Activated naive CD8-positive, alpha-beta T cell treated with anti-CD3 and anti-CD28 coated beads for 36 hours (primary cell): ENCODE results near the gene CCDC24. TPM values are rescaled to one million over a fixed set of nuclear protein-coding genes. Genes with fewer than 3 reads are reported as not detected.
A peak's percentile ranks its signal among the peaks of the same experiment; 100 is the strongest.

Experiments
- DNase-seq: peaks from one replicate; pipeline ENCODE4 v3.0.0; 2021
- H3K27ac Mint-ChIP-seq: one replicate; pipeline ENCODE4 v1.8.0; 2022; ENCODE audit warnings: mild to moderate bottlenecking, moderate library complexity, mixed read lengths
- H3K27me3 Mint-ChIP-seq: one replicate; pipeline ENCODE4 v1.8.0; 2022; ENCODE audit warnings: mild to moderate bottlenecking, mixed read lengths
- H3K36me3 Mint-ChIP-seq: one replicate; pipeline ENCODE4 v1.8.0; 2021; ENCODE audit warnings: mild to moderate bottlenecking, mixed read lengths
- H3K4me1 Mint-ChIP-seq: one replicate; pipeline ENCODE4 v1.8.0; 2021; ENCODE audit warnings: mixed read lengths
- H3K4me3 Mint-ChIP-seq: one replicate; pipeline ENCODE4 v1.8.0; 2022; ENCODE audit warnings: mild to moderate bottlenecking, moderate library complexity, mixed read lengths
- H3K9me3 Mint-ChIP-seq: one replicate; pipeline ENCODE4 v1.8.0; 2022; ENCODE audit warnings: mixed read lengths
- total RNA-seq, 2 experiments: library from RNA; stranded (reverse); gene quantifications; one replicate each; pipeline ENCODE4 v1.2.3, GENCODE V29; 2021

The CCDC24 gene
- total RNA-seq, 2 experiments from 2014 or later: 1.0 to 1.5 TPM

- Mint-ChIP-seq H3K9me3 (no peaks in the 10 kb centered on the region), H3K4me1 (peaks cover 23% of the 10 kb centered on the region), H3K27me3 (no peaks in the 10 kb centered on the region), H3K4me3 (peak overlapping the region; percentile 87), H3K36me3 (peaks cover 8% of the 10 kb centered on the region), H3K27ac (peak overlapping the region; percentile 89)
- DNase-seq: peak; percentile 64
Measured at GRCh38 chr1:44030605-44031251, 39.3 kb downstream of the CCDC24 start.

- DNase-seq: peak; percentile 68
- Mint-ChIP-seq H3K27me3 (no peaks in the 10 kb centered on the region), H3K27ac (peak within 1 kb of the TSS; percentile 89), H3K9me3 (no peaks in the 10 kb centered on the region), H3K4me1 (peaks cover 25% of the 10 kb centered on the region), H3K36me3 (peaks cover 8% of the 10 kb centered on the region), H3K4me3 (peak within 1 kb of the TSS; percentile 87)
Measured at GRCh38 chr1:44031252-44032169, 40.1 kb downstream of the CCDC24 start, which contains the start of gene SLC6A9. Gene SLC6A9 (minus strand): TSS chr1:44031462. CDS start chr1:44024277, 7,185 bp downstream.

GRCh38 chr1:44032170-44032790 lies 40.9 kb downstream of the CCDC24 start:
- Mint-ChIP-seq H3K4me3 (peak overlapping the region; percentile 87), H3K36me3 (peaks cover 7% of the 10 kb centered on the region), H3K27ac (no peak overlapping the region), H3K9me3 (no peaks in the 10 kb centered on the region), H3K4me1 (peaks cover 26% of the 10 kb centered on the region), H3K27me3 (no peaks in the 10 kb centered on the region)
- no peak for DNase-seq

GRCh38 chr1:44033041-44033575 lies 41.7 kb downstream of the CCDC24 start:
- H3K4me3 Mint-ChIP-seq: no peak overlapping the region
- peaks cover 26% of the 10 kb centered on the region for H3K4me1 Mint-ChIP-seq
- no peaks in the 10 kb centered on the region for H3K9me3 Mint-ChIP-seq
- H3K27ac Mint-ChIP-seq: no peak overlapping the region
- H3K36me3 Mint-ChIP-seq: peaks cover 6% of the 10 kb centered on the region
- no peaks in the 10 kb centered on the region for H3K27me3 Mint-ChIP-seq
- DNase-seq: no peak

GRCh38 chr1:44033756-44034155 lies 42.4 kb downstream of the CCDC24 start:
- Mint-ChIP-seq H3K27me3 (no peaks in the 10 kb centered on the region), H3K9me3 (no peaks in the 10 kb centered on the region), H3K27ac (no peak overlapping the region), H3K4me1 (peaks cover 23% of the 10 kb centered on the region), H3K4me3 (no peak overlapping the region), H3K36me3 (peaks cover 3% of the 10 kb centered on the region)
- DNase-seq: no peak

GRCh38 chr1:44034423-44034822 lies 43.0 kb downstream of the CCDC24 start:
- H3K27ac Mint-ChIP-seq: no peak overlapping the region
- no peaks in the 10 kb centered on the region for H3K36me3 Mint-ChIP-seq
- H3K4me1 Mint-ChIP-seq: peaks cover 17% of the 10 kb centered on the region

GRCh38 chr1:44034976-44035716 lies 43.7 kb downstream of the CCDC24 start:
- no peak for DNase-seq
- H3K4me1 Mint-ChIP-seq: peaks cover 13% of the 10 kb centered on the region
- H3K27ac Mint-ChIP-seq: no peak overlapping the region
- H3K9me3 Mint-ChIP-seq: no peaks in the 10 kb centered on the region
- H3K27me3 Mint-ChIP-seq: no peaks in the 10 kb centered on the region
- H3K4me3 Mint-ChIP-seq: no peak overlapping the region
- no peaks in the 10 kb centered on the region for H3K36me3 Mint-ChIP-seq

More at GRCh38 chr1:44034423-44034822, 43.0 kb downstream of the CCDC24 start:
- DNase-seq: no peak
- Mint-ChIP-seq H3K4me3 (no peak overlapping the region), H3K27me3 (no peaks in the 10 kb centered on the region), H3K9me3 (no peaks in the 10 kb centered on the region)

GRCh38 chr1:44035726-44036408 lies 44.5 kb downstream of the CCDC24 start:
- Mint-ChIP-seq H3K36me3 (no peaks in the 10 kb centered on the region), H3K27ac (no peak overlapping the region), H3K9me3 (no peaks in the 10 kb centered on the region), H3K4me3 (no peak overlapping the region), H3K27me3 (no peaks in the 10 kb centered on the region), H3K4me1 (peaks cover 13% of the 10 kb centered on the region)
- DNase-seq: peak; percentile 14

GRCh38 chr1:44036409-44037139 lies 45.2 kb downstream of the CCDC24 start:
- no peaks in the 10 kb centered on the region for H3K9me3 Mint-ChIP-seq
- no peak overlapping the region for H3K27ac Mint-ChIP-seq
- no peaks in the 10 kb centered on the region for H3K27me3 Mint-ChIP-seq
- peak; percentile 68 for DNase-seq
- H3K4me1 Mint-ChIP-seq: peaks cover 9% of the 10 kb centered on the region
- H3K4me3 Mint-ChIP-seq: no peak overlapping the region
- H3K36me3 Mint-ChIP-seq: no peaks in the 10 kb centered on the region

GRCh38 chr1:44037154-44037553 lies 45.8 kb downstream of the CCDC24 start:
- Mint-ChIP-seq H3K9me3 (no peaks in the 10 kb centered on the region), H3K27me3 (no peaks in the 10 kb centered on the region), H3K4me3 (no peak overlapping the region), H3K4me1 (peaks cover 9% of the 10 kb centered on the region), H3K27ac (no peak overlapping the region), H3K36me3 (no peaks in the 10 kb centered on the region)
- DNase-seq: no peak

GRCh38 chr1:44038876-44039657 lies 47.7 kb downstream of the CCDC24 start:
- Mint-ChIP-seq H3K4me1 (peaks cover 4% of the 10 kb centered on the region), H3K36me3 (no peaks in the 10 kb centered on the region), H3K9me3 (no peaks in the 10 kb centered on the region), H3K27ac (no peak overlapping the region), H3K27me3 (no peaks in the 10 kb centered on the region), H3K4me3 (no peak overlapping the region)
- no peak for DNase-seq

GRCh38 chr1:44040418-44040817 lies 49.0 kb downstream of the CCDC24 start:
- Mint-ChIP-seq H3K9me3 (no peaks in the 10 kb centered on the region), H3K4me3 (no peak overlapping the region), H3K27me3 (no peaks in the 10 kb centered on the region), H3K27ac (no peak overlapping the region), H3K4me1 (peaks cover 4% of the 10 kb centered on the region), H3K36me3 (no peaks in the 10 kb centered on the region)
- DNase-seq: no peak

GRCh38 chr1:44040846-44041245 lies 49.4 kb downstream of the CCDC24 start:
- Mint-ChIP-seq H3K36me3 (no peaks in the 10 kb centered on the region), H3K9me3 (no peaks in the 10 kb centered on the region), H3K4me1 (peaks cover 4% of the 10 kb centered on the region), H3K27ac (no peak overlapping the region), H3K4me3 (no peak overlapping the region), H3K27me3 (no peaks in the 10 kb centered on the region)
- no peak for DNase-seq
